Measurements from ENCODE around the gene LPO. TPM values are rescaled to one million over a fixed set of nuclear protein-coding genes. Genes with fewer than 3 reads are reported as not detected.

LPO gene
- total and polyA plus RNA-seq, 10 of the 15 experiments (the other 5 are each of a cell fraction or from before 2014, with no cell fraction given): 0.03 to 0.11 (median 0.06) TPM; not detected in 7

- TF ChIP-seq CBX3 (IDR thresholded peaks at IDR 0.05; ENCODE audit: borderline replicate concordance, low read depth): no peak
Observed at GRCh38 chr17:58208344-58208743, 30.0 kb upstream of the LPO start (continued).

DNA sequence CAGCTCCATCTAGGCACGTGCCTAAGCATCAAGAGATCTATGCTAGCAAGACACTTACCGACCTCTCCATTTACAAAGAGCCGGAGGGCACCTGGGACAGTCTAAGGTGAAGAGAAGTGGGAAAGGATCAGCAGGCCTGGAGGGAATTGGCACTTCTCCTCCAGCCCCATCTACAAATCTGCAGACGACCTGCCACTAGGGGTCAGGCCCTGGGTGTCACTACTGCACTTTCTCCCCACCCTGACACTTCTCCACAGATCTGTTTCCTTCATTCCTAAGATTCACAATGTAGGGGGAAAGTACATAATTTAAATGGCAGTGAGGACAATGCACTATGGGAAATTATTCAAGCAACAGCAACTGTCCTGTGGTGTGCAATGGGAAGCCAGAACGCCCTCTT, 27.5 kb upstream of the LPO start:
- ChIA-PET SMC1A (ENCODE audit: uncharacterized antibody, unreplicated experiment) (interaction anchor here (0.7 kb wide), 1 partner anchor 26 kb away, joined by 4 read pairs; no protein-coding TSS in a partner anchor), POLR2A (no interaction called here), RAD21 (ENCODE audit: unreplicated experiment) (interaction anchor here (1.0 kb wide), 1 partner anchor 39 kb away, joined by 5 read pairs; no protein-coding TSS in a partner anchor), CTCF (interaction anchor here (0.7 to 4.4 kb wide), 6 partner anchors 8 to 237 kb away, joined by 3 to 29 read pairs (median 4); partner anchors contain the start of gene MKS1)
- Histone ChIP-seq H3K4me1 (ENCODE audit: control insufficient read depth, insufficient read depth, low read length) (no peaks in the 10 kb centered on the region), H3K4me3 (no peak overlapping the region), H3K27me3 (replicated peaks in 1 of 2; ENCODE audit: control insufficient read depth in 2 of 2, insufficient read depth in 2 of 2, low read length in 1 of 2) (no peaks in the 10 kb centered on the region), H3K27ac (ENCODE audit: control insufficient read depth, insufficient read depth) (no peak overlapping the region), H3K79me2 (ENCODE audit: control insufficient read depth, insufficient read depth, low read length) (no peaks in the 10 kb centered on the region), H2AFZ (ENCODE audit: control insufficient read depth, low read depth, low read length) (no peak overlapping the region), H3K36me3 (ENCODE audit: control insufficient read depth in 2 of 2, insufficient read depth in 2 of 2, low read length in 1 of 2) (peaks cover 0 to 9% of the 10 kb centered on the region in 2 experiments; a peak in 3 of 4 replicates), H3K9me3 (replicated peaks; ENCODE audit: control insufficient read depth, insufficient read depth, low read length) (no peaks in the 10 kb centered on the region), H3K4me2 (ENCODE audit: control insufficient read depth, insufficient read depth) (no peak overlapping the region), H4K20me1 (ENCODE audit: control insufficient read depth, insufficient read depth) (no peaks in the 10 kb centered on the region), H3K9ac (ENCODE audit: control insufficient read depth, insufficient read depth, low read length) (no peak overlapping the region)
- BruUV-seq (replicated peaks): no TSS peak
- no peak for TF ChIP-seq ZZZ3 (IDR thresholded peaks at IDR 0.05; ENCODE audit: control insufficient read depth, insufficient read length, low read depth)
- TF ChIP-seq, protein P1, sequence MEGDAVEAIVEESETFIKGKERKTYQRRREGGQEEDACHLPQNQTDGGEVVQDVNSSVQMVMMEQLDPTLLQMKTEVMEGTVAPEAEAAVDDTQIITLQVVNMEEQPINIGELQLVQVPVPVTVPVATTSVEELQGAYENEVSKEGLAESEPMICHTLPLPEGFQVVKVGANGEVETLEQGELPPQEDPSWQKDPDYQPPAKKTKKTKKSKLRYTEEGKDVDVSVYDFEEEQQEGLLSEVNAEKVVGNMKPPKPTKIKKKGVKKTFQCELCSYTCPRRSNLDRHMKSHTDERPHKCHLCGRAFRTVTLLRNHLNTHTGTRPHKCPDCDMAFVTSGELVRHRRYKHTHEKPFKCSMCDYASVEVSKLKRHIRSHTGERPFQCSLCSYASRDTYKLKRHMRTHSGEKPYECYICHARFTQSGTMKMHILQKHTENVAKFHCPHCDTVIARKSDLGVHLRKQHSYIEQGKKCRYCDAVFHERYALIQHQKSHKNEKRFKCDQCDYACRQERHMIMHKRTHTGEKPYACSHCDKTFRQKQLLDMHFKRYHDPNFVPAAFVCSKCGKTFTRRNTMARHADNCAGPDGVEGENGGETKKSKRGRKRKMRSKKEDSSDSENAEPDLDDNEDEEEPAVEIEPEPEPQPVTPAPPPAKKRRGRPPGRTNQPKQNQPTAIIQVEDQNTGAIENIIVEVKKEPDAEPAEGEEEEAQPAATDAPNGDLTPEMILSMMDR (IDR thresholded peaks at IDR 0.05 in 2 of 3, conservative IDR thresholded peaks at IDR 0.05 in 1 of 3; ENCODE audit: control insufficient read depth in 2 of 3, extremely low read depth in 1 of 3, insufficient read depth in 1 of 3, low read depth in 3 of 3, low read length in 3 of 3): peak; percentile 28 to 45 (median 44); a peak in 4 of 6 replicates
- intact Hi-C loops (cut with micrococcal nuclease; ENCODE audit: unreplicated experiment) (no loop called here), in situ Hi-C loops (cut with MboI) (no loop called here)
- ATAC-seq (no peak), DNase-seq (ENCODE audit: low read depth, low spot score) (no peak), FAIRE-seq (no peak)
- WGBS (ENCODE audit: insufficient coverage, insufficient replicate concordance, low lambda C conversion rate, missing lambda C conversion rate): 90% methylated on average over 5 of the region's 5 CpGs

Measured in GM12878 (cell line).